GM21390 (cell line): ENCODE data around the gene FGF14.

Experiments
- ATAC-seq: cut with Tn5 transposase; IDR thresholded peaks from one replicate; pipeline ENCODE4 v1.9.1; 2021; ENCODE audit not compliant: unreplicated experiment

The FGF14 gene

GRCh38 chr13:101747039-101747438 is 654.8 kb downstream of the FGF14 start:
- no peak for ATAC-seq

GRCh38 chr13:101746513-101746912 is 655.3 kb downstream of the FGF14 start:
- no peak for ATAC-seq

- peak; percentile 88 for ATAC-seq
Measured at GRCh38 chr13:101739382-101740178, 662.3 kb downstream of the FGF14 start.

GRCh38 chr13:101738336-101738735 is 663.5 kb downstream of the FGF14 start:
- ATAC-seq: no peak

GRCh38 chr13:101736566-101736965 is 665.3 kb downstream of the FGF14 start:
- no peak for ATAC-seq

- no peak for ATAC-seq
Measured at GRCh38 chr13:101730420-101731000, 671.3 kb downstream of the FGF14 start.

GRCh38 chr13:101728615-101729014 is 673.2 kb downstream of the FGF14 start:
- no peak for ATAC-seq

- ATAC-seq: no peak
Measured at GRCh38 chr13:101728021-101728420, 673.8 kb downstream of the FGF14 start.

- no peak for ATAC-seq
Measured at GRCh38 chr13:101727118-101727517, 674.7 kb downstream of the FGF14 start.

- no peak for ATAC-seq
Measured at GRCh38 chr13:101726681-101727080, 675.2 kb downstream of the FGF14 start.

- no peak for ATAC-seq
Measured at GRCh38 chr13:101718496-101718895, 683.4 kb downstream of the FGF14 start.

- no peak for ATAC-seq
Measured at GRCh38 chr13:101717353-101717752, 684.5 kb downstream of the FGF14 start.

- ATAC-seq: no peak
Measured at GRCh38 chr13:101714195-101714594, 687.7 kb downstream of the FGF14 start.

- ATAC-seq: no peak
Measured at GRCh38 chr13:101712026-101712348, 689.9 kb downstream of the FGF14 start.

GRCh38 chr13:101711307-101712025 is 690.4 kb downstream of the FGF14 start:
- ATAC-seq: no peak

- ATAC-seq: no peak
Measured at GRCh38 chr13:101709952-101710351, 691.9 kb downstream of the FGF14 start.

GRCh38 chr13:101708115-101708514 is 693.7 kb downstream of the FGF14 start:
- ATAC-seq: no peak

GRCh38 chr13:101707659-101708058 is 694.2 kb downstream of the FGF14 start:
- no peak for ATAC-seq

GRCh38 chr13:101706651-101707050 is 695.2 kb downstream of the FGF14 start:
- no peak for ATAC-seq

GRCh38 chr13:101703838-101704237 is 698.0 kb downstream of the FGF14 start:
- no peak for ATAC-seq

- no peak for ATAC-seq
Measured at GRCh38 chr13:101703081-101703480, 698.8 kb downstream of the FGF14 start.

GRCh38 chr13:101700598-101700997 is 701.2 kb downstream of the FGF14 start:
- no peak for ATAC-seq
